ENCODE results near the gene SETMAR. TPM values are rescaled to one million over a fixed set of nuclear protein-coding genes. Genes with fewer than 3 reads are reported as not detected.

Gene SETMAR
- total and polyA plus RNA-seq, 2 donors (not counting 1 experiment from before 2014, with no cell fraction given) = 13.9 to 14.7 TPM

DNA sequence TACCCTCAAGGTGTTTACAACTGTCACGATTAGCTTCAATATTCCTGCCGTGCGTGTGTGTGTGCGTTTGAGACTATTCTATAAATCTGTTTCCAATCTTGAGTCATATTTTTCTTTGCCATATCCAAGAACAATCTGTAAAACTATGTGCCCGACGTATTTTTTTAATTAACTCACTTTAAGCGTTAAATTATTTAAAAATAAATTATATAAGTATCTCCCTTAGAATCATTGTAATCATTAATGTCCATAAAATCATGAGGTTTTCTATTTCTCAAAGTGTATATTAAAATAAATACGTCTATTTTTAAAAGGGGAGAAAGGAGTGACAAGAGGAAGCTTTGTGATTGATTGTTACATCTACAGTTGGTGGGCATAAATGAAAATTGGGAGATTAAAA lies 2.9 kb downstream of the SETMAR start:
- Histone ChIP-seq H3K9ac (ENCODE audit: insufficient read depth, low read length) (no peak overlapping the region), H3K4me1 (ENCODE audit: control insufficient read depth, extremely low read depth, insufficient read depth, low read length) (no peaks in the 10 kb centered on the region), H2AFZ (ENCODE audit: low read length) (no peak overlapping the region), H3K27ac (ENCODE audit: insufficient read depth, low read length) (no peak overlapping the region), H3K4me2 (ENCODE audit: extremely low read depth, insufficient read depth, low read length) (no peak overlapping the region), H3K79me2 (ENCODE audit: control insufficient read depth, insufficient read depth, low read length) (no peaks in the 10 kb centered on the region), H3K27me3 (ENCODE audit: control insufficient read depth, insufficient read depth, low read length) (no peaks in the 10 kb centered on the region), H4K20me1 (ENCODE audit: control insufficient read depth, extremely low read depth, insufficient read depth, low read length) (no peaks in the 10 kb centered on the region), H3K36me3 (ENCODE audit: control insufficient read depth, insufficient read depth, low read length) (no peaks in the 10 kb centered on the region), H3K9me3 (ENCODE audit: control insufficient read depth, insufficient read depth, low read depth, low read length) (no peaks in the 10 kb centered on the region), H3K4me3 (replicated peaks in 1 of 4; ENCODE audit: control extremely low read depth in 1 of 4, insufficient read depth in 1 of 4, low read depth in 3 of 4, low read length in 4 of 4) (no peak overlapping the region)
- TF ChIP-seq CTCF (conservative IDR thresholded peaks at IDR 0.05 in 1 of 2, IDR thresholded peaks at IDR 0.05 in 1 of 2; ENCODE audit: low read depth in 1 of 2, low read length in 2 of 2) = no peak
- no peak for TF ChIP-seq EZH2 (IDR thresholded peaks at IDR 0.05; ENCODE audit: low read length, missing control alignments)
- DNase-seq (ENCODE audit: low read depth in 2 of 2) = no peak

- Histone ChIP-seq H3K9ac (ENCODE audit: insufficient read depth, low read length) (no peak overlapping the region), H3K27ac (ENCODE audit: insufficient read depth, low read length) (no peak overlapping the region), H3K9me3 (ENCODE audit: control insufficient read depth, insufficient read depth, low read depth, low read length) (no peaks in the 10 kb centered on the region), H3K79me2 (ENCODE audit: control insufficient read depth, insufficient read depth, low read length) (no peaks in the 10 kb centered on the region), H4K20me1 (ENCODE audit: control insufficient read depth, extremely low read depth, insufficient read depth, low read length) (no peaks in the 10 kb centered on the region), H2AFZ (ENCODE audit: low read length) (no peak overlapping the region), H3K36me3 (ENCODE audit: control insufficient read depth, insufficient read depth, low read length) (no peaks in the 10 kb centered on the region), H3K27me3 (ENCODE audit: control insufficient read depth, insufficient read depth, low read length) (no peaks in the 10 kb centered on the region), H3K4me1 (ENCODE audit: control insufficient read depth, extremely low read depth, insufficient read depth, low read length) (no peaks in the 10 kb centered on the region), H3K4me3 (replicated peaks in 1 of 4; ENCODE audit: control extremely low read depth in 1 of 4, insufficient read depth in 1 of 4, low read depth in 3 of 4, low read length in 4 of 4) (no peak overlapping the region), H3K4me2 (ENCODE audit: extremely low read depth, insufficient read depth, low read length) (no peak overlapping the region)
- TF ChIP-seq CTCF (conservative IDR thresholded peaks at IDR 0.05 in 1 of 2, IDR thresholded peaks at IDR 0.05 in 1 of 2; ENCODE audit: low read depth in 1 of 2, low read length in 2 of 2) (no peak), EZH2 (IDR thresholded peaks at IDR 0.05; ENCODE audit: low read length, missing control alignments) (no peak)
- DNase-seq (ENCODE audit: low read depth in 2 of 2) = peak; percentile 17 to 53
These were observed 3.7 kb downstream of the SETMAR start for GRCh38 chr3:4306860-4307259.

- DNase-seq (ENCODE audit: low read depth in 2 of 2) = no peak
- Histone ChIP-seq H3K79me2 (ENCODE audit: control insufficient read depth, insufficient read depth, low read length) (no peaks in the 10 kb centered on the region), H2AFZ (ENCODE audit: low read length) (no peak overlapping the region), H3K4me2 (ENCODE audit: extremely low read depth, insufficient read depth, low read length) (no peak overlapping the region), H3K27ac (ENCODE audit: insufficient read depth, low read length) (no peak overlapping the region), H3K9ac (ENCODE audit: insufficient read depth, low read length) (no peak overlapping the region), H3K36me3 (ENCODE audit: control insufficient read depth, insufficient read depth, low read length) (no peaks in the 10 kb centered on the region), H3K9me3 (ENCODE audit: control insufficient read depth, insufficient read depth, low read depth, low read length) (no peaks in the 10 kb centered on the region), H3K27me3 (ENCODE audit: control insufficient read depth, insufficient read depth, low read length) (no peaks in the 10 kb centered on the region), H3K4me3 (replicated peaks in 1 of 4; ENCODE audit: control extremely low read depth in 1 of 4, insufficient read depth in 1 of 4, low read depth in 3 of 4, low read length in 4 of 4) (no peak overlapping the region), H4K20me1 (ENCODE audit: control insufficient read depth, extremely low read depth, insufficient read depth, low read length) (no peaks in the 10 kb centered on the region), H3K4me1 (ENCODE audit: control insufficient read depth, extremely low read depth, insufficient read depth, low read length) (no peaks in the 10 kb centered on the region)
- no peak for TF ChIP-seq CTCF (conservative IDR thresholded peaks at IDR 0.05 in 1 of 2, IDR thresholded peaks at IDR 0.05 in 1 of 2; ENCODE audit: low read depth in 1 of 2, low read length in 2 of 2)
- TF ChIP-seq EZH2 (IDR thresholded peaks at IDR 0.05; ENCODE audit: low read length, missing control alignments) = no peak
These were observed 6.4 kb downstream of the SETMAR start for GRCh38 chr3:4309491-4310128.

Measured in fibroblast of lung (primary cell).